GM12878 (cell line): ENCODE measurements around the gene TEKT4. TPM values are rescaled to one million over a fixed set of nuclear protein-coding genes. Genes with fewer than 3 reads are reported as not detected.

ENCODE experiments used
- ATAC-seq: fragments of 200-7000 bp; cut with Tn5 transposase; 3 replicates; pipeline ENCODE4 v1.9.1; 2020; ENCODE audit warnings: mild to moderate bottlenecking, moderate library complexity
- BruUV-seq: library from RNA; stranded (reverse); fragments of 400-500 nt; replicated peaks from 2 replicates; lab custom pipeline; 2021; lab: Mats Ljungman, UMichigan
- CTCF ChIA-PET: fragments of 300-600 bp; sonication (Branson Sonifier 250); formaldehyde crosslinking; extraction: SDS; loops from one replicate; lab custom pipeline; 2021; ENCODE audit warnings: inconsistent platforms; lab: Yijun Ruan, JAX
- POLR2A ChIA-PET: fragments of 350-600 bp; formaldehyde crosslinking; extraction: SDS; loops from one replicate; lab custom pipeline; 2021; ENCODE audit warnings: inconsistent platforms; lab: Charles Lee
- RAD21 ChIA-PET: fragments of 300-600 bp; sonication (Branson Sonifier 250); formaldehyde crosslinking; loops from one replicate; lab custom pipeline; 2023; ENCODE audit warnings: antibody characterized with exemption; ENCODE audit not compliant: unreplicated experiment; lab: Charles Lee
- SMC1A ChIA-PET: fragments of 300-600 bp; sonication (Branson Sonifier 250); formaldehyde crosslinking; loops from one replicate; lab custom pipeline; 2023; ENCODE audit not compliant: unreplicated experiment, uncharacterized antibody; lab: Charles Lee
- DNase-seq: peaks from one replicate; pipeline ENCODE4 v3.0.0-alpha.2; 2011; ENCODE audit warnings: low read depth, low spot score
- FAIRE-seq: peaks from 3 replicates; lab custom pipeline; 2011; peaks lifted over from hg19 to GRCh38; lab: Jason Lieb, UNC
- H2AFZ ChIP-seq: 2 replicates; pipeline ENCODE4 v1.6.0; 2011; ENCODE audit warnings: low read depth, low read length, control low read depth; ENCODE audit not compliant: control insufficient read depth
- H3K27ac ChIP-seq: 2 replicates; pipeline ENCODE4 v1.5.1; 2011; ENCODE audit warnings: control low read depth; ENCODE audit not compliant: control insufficient read depth, insufficient read depth
- H3K27me3 ChIP-seq, 2 experiments: replicated peaks in 1 of 2; 2 replicates each; pipeline versions ENCODE4 v1.6.0 to v1.6.1; 2011; ENCODE audit warnings: low read length in 1 of 2; ENCODE audit not compliant: control insufficient read depth in 2 of 2, insufficient read depth in 2 of 2
- H3K36me3 ChIP-seq, 2 experiments: 2 replicates each; pipeline ENCODE4 v1.5.1; 2011; ENCODE audit warnings: low read length in 1 of 2; ENCODE audit not compliant: control insufficient read depth in 2 of 2, insufficient read depth in 2 of 2
- H3K4me1 ChIP-seq: 2 replicates; pipeline ENCODE4 v1.6.1; 2011; ENCODE audit warnings: mild to moderate bottlenecking, low read length, moderate library complexity, mixed read lengths; ENCODE audit not compliant: control insufficient read depth, insufficient read depth
- H3K4me2 ChIP-seq: 2 replicates; pipeline ENCODE4 v1.6.0; 2011; ENCODE audit warnings: control low read depth; ENCODE audit not compliant: control insufficient read depth, insufficient read depth
- H3K4me3 ChIP-seq: fragments of 200-600 bp; sonication (generic); 2 replicates; pipeline ENCODE4 v1.5.1; 2016
- H3K79me2 ChIP-seq: 2 replicates; pipeline ENCODE4 v1.6.0; 2011; ENCODE audit warnings: low read length; ENCODE audit not compliant: control insufficient read depth, insufficient read depth
- H3K9ac ChIP-seq: 2 replicates; pipeline ENCODE4 v1.8.0; 2011; ENCODE audit warnings: low read length, control low read depth, mixed read lengths; ENCODE audit not compliant: control insufficient read depth, insufficient read depth
- H3K9me3 ChIP-seq: replicated peaks from 3 replicates; pipeline ENCODE4 v1.5.1; 2011; ENCODE audit warnings: mild to moderate bottlenecking, low read length; ENCODE audit not compliant: control insufficient read depth, insufficient read depth
- H4K20me1 ChIP-seq: 2 replicates; pipeline ENCODE4 v1.6.0; 2011; ENCODE audit not compliant: control insufficient read depth, insufficient read depth
- BCLAF1 ChIP-seq: fragments of 450-650 bp; IDR thresholded peaks from 2 replicates; pipeline ENCODE4 v1.6.1; 2017; ENCODE audit warnings: antibody characterized with exemption, mild to moderate bottlenecking, moderate library complexity
- IKZF1 ChIP-seq: fragments of 450-650 bp; conservative IDR thresholded peaks from 2 replicates; pipeline ENCODE4 v1.6.1; 2017; ENCODE audit warnings: antibody characterized with exemption, mild to moderate bottlenecking
- NFXL1 ChIP-seq: fragments of 450-650 bp; IDR thresholded peaks from 2 replicates; pipeline ENCODE4 v1.6.1; 2017; ENCODE audit warnings: antibody characterized with exemption, mild to moderate bottlenecking, borderline replicate concordance
- NFYA ChIP-seq: IDR thresholded peaks from 2 replicates; pipeline ENCODE4 v1.6.1; 2011; ENCODE audit warnings: low read depth, mild to moderate bottlenecking, low read length, improper control_type of control experiment, borderline replicate concordance
- NR2C1 ChIP-seq: fragments of 450-650 bp; IDR thresholded peaks from 2 replicates; pipeline ENCODE4 v1.6.1; 2017; ENCODE audit warnings: antibody characterized with exemption, mild to moderate bottlenecking, moderate library complexity
- NR2C2 ChIP-seq: IDR thresholded peaks from 2 replicates; pipeline ENCODE4 v1.6.1; 2011; ENCODE audit warnings: borderline replicate concordance, low read depth; ENCODE audit not compliant: control insufficient read depth, insufficient read length
- NR2F1 ChIP-seq: fragments of 450-650 bp; conservative IDR thresholded peaks from 2 replicates; pipeline ENCODE4 v1.6.1; 2017; ENCODE audit warnings: mild to moderate bottlenecking
- PML ChIP-seq: IDR thresholded peaks from 2 replicates; pipeline ENCODE4 v1.6.1; 2012; ENCODE audit warnings: low read length, inconsistent platforms
- RCOR1 ChIP-seq: conservative IDR thresholded peaks from 2 replicates; pipeline ENCODE4 v1.6.1; 2012; ENCODE audit warnings: low read depth, low read length, improper control_type of control experiment
- SMAD5 ChIP-seq: IDR thresholded peaks from 2 replicates; pipeline ENCODE4 v1.6.1; 2016; ENCODE audit warnings: antibody characterized with exemption, low read depth
- WGBS: methylation state at CpG from one replicate; pipeline ENCODE4 v1.1.6; 2016; ENCODE audit warnings: low lambda C conversion rate; ENCODE audit not compliant: insufficient replicate concordance, insufficient coverage; ENCODE audit errors: missing lambda C conversion rate; 5-methylcytosine and 5-hydroxymethylcytosine counted together
- in situ Hi-C: fragments of 300-500 bp; cut with MboI; formaldehyde crosslinking; loops from 9 replicates; pipeline ENCODE4 v1.14.3; 2018; ENCODE audit warnings: mixed read lengths
- intact Hi-C: fragments of 100-400 bp; cut with micrococcal nuclease; formaldehyde crosslinking; loops from one replicate; pipeline ENCODE4 v1.14.2; 2022; ENCODE audit not compliant: unreplicated experiment
- polyA plus RNA-seq, 11 experiments: library from polyadenylated mRNA; depleted of rRNA in 4 of 11; unstranded in 6 of 11; stranded (reverse) in 5 of 11; fragments of >200 nt; fragmentation: Nextera tagmentation in 4 of 11; fragmentation: Illumina TruSeq in 1 of 11; extraction: Ambion mirVana in 4 of 11; extraction: Trizol in 1 of 11; gene quantifications; 1 replicate in 1 of 11; 2 replicates in 10 of 11; pipeline versions ENCODE4 v1.2.1 to v1.2.3, GENCODE V29; 2011 to 2016; ENCODE audit warnings: inconsistent platforms in 2 of 11, missing spikeins in 2 of 11, low read depth in 1 of 11
- total RNA-seq, 4 experiments: library from RNA; depleted of rRNA in 3 of 4; stranded (reverse); fragments of >200 nt in 3 of 4; fragmentation: Illumina TruSeq in 1 of 4; extraction: Trizol in 1 of 4; gene quantifications; 2 replicates each; pipeline versions ENCODE4 v1.2.1 to v1.2.3, GENCODE V29; 2013 to 2021

Gene TEKT4
- total and polyA plus RNA-seq, 10 of the 15 experiments (the other 5 are each of a cell fraction or from before 2014, with no cell fraction given), result 0.06 to 2.7 (median 0.30) TPM; not detected in 4

GRCh38 chr2:94881070-94881469, 9.8 kb downstream of the TEKT4 start:
- H3K9ac ChIP-seq, result no peak overlapping the region
- H3K79me2 ChIP-seq, result no peaks in the 10 kb centered on the region
- DNase-seq (no peak), FAIRE-seq (no peak), ATAC-seq (no peak)
- no peak for TF ChIP-seq PML
- H3K4me1 ChIP-seq, result no peaks in the 10 kb centered on the region
- H3K9me3 ChIP-seq, result no peaks in the 10 kb centered on the region
- H3K4me3 ChIP-seq, result no peak overlapping the region
- H3K4me2 ChIP-seq, result no peak overlapping the region
- no peaks in the 10 kb centered on the region for H4K20me1 ChIP-seq
- RAD21 ChIA-PET, result no interaction called here
- in situ Hi-C loops, result no loop called here
- POLR2A ChIA-PET, result no interaction called here
- no peak overlapping the region for H2AFZ ChIP-seq
- intact Hi-C loops, result no loop called here
- no TSS peak for BruUV-seq
- SMC1A ChIA-PET, result no interaction called here
- no peaks in the 10 kb centered on the region for H3K27me3 ChIP-seq
- WGBS, result 43% methylated on average over 6 of the region's 6 CpGs
- H3K27ac ChIP-seq, result no peak overlapping the region
- CTCF ChIA-PET, result no interaction called here
- no peaks in the 10 kb centered on the region for H3K36me3 ChIP-seq

GRCh38 chr2:94890234-94890633, 19.0 kb downstream of the TEKT4 start:
- intact Hi-C loops, result no loop called here
- no peaks in the 10 kb centered on the region for H4K20me1 ChIP-seq

More at GRCh38 chr2:94890234-94890633, 19.0 kb downstream of the TEKT4 start:
- Histone ChIP-seq H3K9me3 (no peaks in the 10 kb centered on the region), H2AFZ (no peak overlapping the region), H3K27me3 (no peaks in the 10 kb centered on the region), H3K79me2 (no peaks in the 10 kb centered on the region), H3K4me1 (no peaks in the 10 kb centered on the region), H3K4me3 (no peak overlapping the region), H3K9ac (no peak overlapping the region), H3K27ac (no peak overlapping the region), H3K4me2 (no peak overlapping the region), H3K36me3 (no peaks in the 10 kb centered on the region)
- ChIA-PET CTCF (interaction anchor here (1.3 kb wide), 1 partner anchor 66 kb away, joined by 7 read pairs; no protein-coding TSS in a partner anchor), RAD21 (interaction anchor here (0.7 kb wide), 1 partner anchor 230 kb away, joined by 4 read pairs; no protein-coding TSS in a partner anchor), POLR2A (no interaction called here), SMC1A (no interaction called here)
- FAIRE-seq (no peak), DNase-seq (no peak), ATAC-seq (no peak)
- in situ Hi-C loops, result no loop called here
- TF ChIP-seq NR2C2 (no peak), BCLAF1 (no peak), NFXL1 (no peak), NR2C1 (no peak), NR2F1 (no peak), SMAD5 (no peak), NFYA (no peak), RCOR1 (no peak), IKZF1 (no peak)
- WGBS, result 20% methylated on average over 4 of the region's 4 CpGs
- no TSS peak for BruUV-seq
